Measurements from ENCODE around the gene ST3GAL3. TPM values are rescaled to one million over a fixed set of nuclear protein-coding genes. Genes with fewer than 3 reads are reported as not detected.

ST3GAL3 gene
- total and polyA plus RNA-seq, 3 experiments from 2014 or later, result 9.7 to 10.1 (median 9.7) TPM

GRCh38 chr1:43766818-43767525 is 59.6 kb downstream of the ST3GAL3 start:
- H3K36me3 ChIP-seq (ENCODE audit: insufficient read depth, low read length), result no peaks in the 10 kb centered on the region
- no peaks in the 10 kb centered on the region for H3K9me3 Mint-ChIP-seq
- POLR2A ChIA-PET, result no interaction called here
- no peak overlapping the region for H3K27ac Mint-ChIP-seq
- DNase-seq, result no peak
- no peaks in the 10 kb centered on the region for H3K9me3 ChIP-seq (ENCODE audit: low read length)
- no peaks in the 10 kb centered on the region for H3K4me1 ChIP-seq (ENCODE audit: insufficient read depth, low read length)
- peaks cover 4 to 11% (median 6%) of the 10 kb centered on the region in 3 donors for H3K4me1 Mint-ChIP-seq
- peaks cover 0 to 4% (median 4%) of the 10 kb centered on the region in 3 donors for H3K36me3 Mint-ChIP-seq
- no peaks in the 10 kb centered on the region for H3K27me3 Mint-ChIP-seq
- CTCF ChIA-PET, result interaction anchor here (5.3 kb wide), 1 partner anchor 168 kb away, joined by 45 read pairs; the partner anchor contains the start of gene ARTN
- no peak overlapping the region for H3K27ac ChIP-seq (ENCODE audit: low read depth, low read length)
- no peaks in the 10 kb centered on the region for H3K27me3 ChIP-seq (ENCODE audit: insufficient read depth, low read length, poor library complexity, severe bottlenecking)
- H3K4me3 ChIP-seq (ENCODE audit: low read length), result no peak overlapping the region
- no peak overlapping the region for H3K4me3 Mint-ChIP-seq

GRCh38 chr1:43768168-43768567 is 60.8 kb downstream of the ST3GAL3 start:
- no peak for DNase-seq
- peaks cover 0 to 11% (median 4%) of the 10 kb centered on the region in 3 donors for H3K36me3 Mint-ChIP-seq
- Histone ChIP-seq H3K27me3 (ENCODE audit: insufficient read depth, low read length, poor library complexity, severe bottlenecking) (no peaks in the 10 kb centered on the region), H3K36me3 (ENCODE audit: insufficient read depth, low read length) (no peaks in the 10 kb centered on the region), H3K4me1 (ENCODE audit: insufficient read depth, low read length) (no peaks in the 10 kb centered on the region), H3K4me3 (ENCODE audit: low read length) (no peak overlapping the region), H3K9me3 (ENCODE audit: low read length) (no peaks in the 10 kb centered on the region), H3K27ac (ENCODE audit: low read depth, low read length) (no peak overlapping the region)
- peaks cover 3 to 9% (median 5%) of the 10 kb centered on the region in 3 donors for H3K4me1 Mint-ChIP-seq
- CTCF ChIA-PET, result interaction anchor here (1.3 kb wide), 1 partner anchor 166 kb away, joined by 5 read pairs; no protein-coding TSS in a partner anchor
- H3K27me3 Mint-ChIP-seq, result no peaks in the 10 kb centered on the region
- POLR2A ChIA-PET, result no interaction called here
- H3K9me3 Mint-ChIP-seq, result no peaks in the 10 kb centered on the region
- H3K4me3 Mint-ChIP-seq, result no peak overlapping the region
- H3K27ac Mint-ChIP-seq, result no peak overlapping the region

- no peak for DNase-seq
- Mint-ChIP-seq H3K4me1 (peaks cover 0 to 4% (median 0%) of the 10 kb centered on the region in 3 donors), H3K27ac (peak overlapping the region in 1 of 8 donors; percentile 17)
Observed at GRCh38 chr1:43769350-43769908, 62.1 kb downstream of the ST3GAL3 start.

GRCh38 chr1:43770111-43770510 is 62.8 kb downstream of the ST3GAL3 start:
- DNase-seq, result no peak
- H3K4me3 ChIP-seq (ENCODE audit: low read length), result no peak overlapping the region
- Mint-ChIP-seq H3K4me3 (no peak overlapping the region), H3K27ac (no peak overlapping the region), H3K9me3 (no peaks in the 10 kb centered on the region), H3K4me1 (peaks cover 0 to 4% (median 0%) of the 10 kb centered on the region in 3 donors), H3K27me3 (no peaks in the 10 kb centered on the region), H3K36me3 (peaks cover 6 to 24% (median 11%) of the 10 kb centered on the region in 3 donors)
- no peaks in the 10 kb centered on the region for H3K4me1 ChIP-seq (ENCODE audit: insufficient read depth, low read length)
- no peaks in the 10 kb centered on the region for H3K36me3 ChIP-seq (ENCODE audit: insufficient read depth, low read length)
- H3K27ac ChIP-seq (ENCODE audit: low read depth, low read length), result no peak overlapping the region
- no peaks in the 10 kb centered on the region for H3K27me3 ChIP-seq (ENCODE audit: insufficient read depth, low read length, poor library complexity, severe bottlenecking)
- ChIA-PET POLR2A (no interaction called here), CTCF (no interaction called here)
- H3K9me3 ChIP-seq (ENCODE audit: low read length), result no peaks in the 10 kb centered on the region

More at GRCh38 chr1:43769350-43769908, 62.1 kb downstream of the ST3GAL3 start:
- peaks cover under 1 to 19% (median 7%) of the 10 kb centered on the region in 3 donors for H3K36me3 Mint-ChIP-seq
- H3K27me3 Mint-ChIP-seq, result no peaks in the 10 kb centered on the region
- no peak overlapping the region for H3K27ac ChIP-seq (ENCODE audit: low read depth, low read length)
- no peaks in the 10 kb centered on the region for H3K9me3 ChIP-seq (ENCODE audit: low read length)
- no peak overlapping the region for H3K4me3 ChIP-seq (ENCODE audit: low read length)
- H3K36me3 ChIP-seq (ENCODE audit: insufficient read depth, low read length), result no peaks in the 10 kb centered on the region
- POLR2A ChIA-PET, result no interaction called here
- no peaks in the 10 kb centered on the region for H3K27me3 ChIP-seq (ENCODE audit: insufficient read depth, low read length, poor library complexity, severe bottlenecking)
- H3K4me3 Mint-ChIP-seq, result no peak overlapping the region
- CTCF ChIA-PET, result interaction anchor here (1.3 kb wide), 1 partner anchor 165 kb away, joined by 5 read pairs; no protein-coding TSS in a partner anchor
- no peaks in the 10 kb centered on the region for H3K9me3 Mint-ChIP-seq
- H3K4me1 ChIP-seq (ENCODE audit: insufficient read depth, low read length), result no peaks in the 10 kb centered on the region

GRCh38 chr1:43772978-43773377 is 65.6 kb downstream of the ST3GAL3 start:
- Histone ChIP-seq H3K4me1 (ENCODE audit: insufficient read depth, low read length) (peaks cover 4% of the 10 kb centered on the region), H3K27ac (ENCODE audit: low read depth, low read length) (no peak overlapping the region), H3K4me3 (ENCODE audit: low read length) (no peak overlapping the region), H3K9me3 (ENCODE audit: low read length) (no peaks in the 10 kb centered on the region), H3K27me3 (ENCODE audit: insufficient read depth, low read length, poor library complexity, severe bottlenecking) (no peaks in the 10 kb centered on the region), H3K36me3 (ENCODE audit: insufficient read depth, low read length) (no peaks in the 10 kb centered on the region)
- Mint-ChIP-seq H3K27me3 (no peaks in the 10 kb centered on the region), H3K36me3 (peaks cover 18 to 47% (median 21%) of the 10 kb centered on the region in 3 donors), H3K9me3 (peaks cover 0 to 9% (median 3%) of the 10 kb centered on the region in 5 donors), H3K4me3 (no peak overlapping the region), H3K4me1 (peaks cover 0 to 4% (median 0%) of the 10 kb centered on the region in 3 donors), H3K27ac (peak overlapping the region in 1 of 8 donors; percentile 61)
- ChIA-PET CTCF (no interaction called here), POLR2A (no interaction called here)
- DNase-seq, result no peak

- CTCF ChIA-PET, result no interaction called here
Observed at GRCh38 chr1:43773821-43774220, 66.5 kb downstream of the ST3GAL3 start.

GRCh38 chr1:43774359-43774758 is 67.0 kb downstream of the ST3GAL3 start:
- no peak overlapping the region for H3K4me3 Mint-ChIP-seq
- H3K9me3 Mint-ChIP-seq, result peaks cover 1 to 15% (median 4%) of the 10 kb centered on the region in 5 donors
- H3K36me3 ChIP-seq (ENCODE audit: insufficient read depth, low read length), result no peaks in the 10 kb centered on the region
- no peak overlapping the region for H3K4me3 ChIP-seq (ENCODE audit: low read length)
- H3K27me3 ChIP-seq (ENCODE audit: insufficient read depth, low read length, poor library complexity, severe bottlenecking), result no peaks in the 10 kb centered on the region
- POLR2A ChIA-PET, result no interaction called here
- peaks cover 0 to 8% (median under 1%) of the 10 kb centered on the region in 3 donors for H3K4me1 Mint-ChIP-seq
- CTCF ChIA-PET, result no interaction called here
- H3K27ac Mint-ChIP-seq, result peak overlapping the region in 1 of 8 donors; percentile 21
- H3K27me3 Mint-ChIP-seq, result no peaks in the 10 kb centered on the region
- H3K27ac ChIP-seq (ENCODE audit: low read depth, low read length), result no peak overlapping the region
- peaks cover 4% of the 10 kb centered on the region for H3K4me1 ChIP-seq (ENCODE audit: insufficient read depth, low read length)
- H3K9me3 ChIP-seq (ENCODE audit: low read length), result no peaks in the 10 kb centered on the region
- H3K36me3 Mint-ChIP-seq, result peaks cover 25 to 53% (median 29%) of the 10 kb centered on the region in 3 donors
- DNase-seq, result no peak

More at GRCh38 chr1:43773821-43774220, 66.5 kb downstream of the ST3GAL3 start:
- Mint-ChIP-seq H3K27me3 (no peaks in the 10 kb centered on the region), H3K4me1 (peaks cover 0 to 4% (median 0%) of the 10 kb centered on the region in 3 donors), H3K9me3 (peaks cover 0 to 10% (median 4%) of the 10 kb centered on the region in 5 donors), H3K27ac (peak overlapping the region in 1 of 8 donors; percentile 52), H3K4me3 (no peak overlapping the region), H3K36me3 (peaks cover 21 to 50% (median 24%) of the 10 kb centered on the region in 3 donors)
- POLR2A ChIA-PET, result no interaction called here
- no peak overlapping the region for H3K4me3 ChIP-seq (ENCODE audit: low read length)
- peaks cover 4% of the 10 kb centered on the region for H3K4me1 ChIP-seq (ENCODE audit: insufficient read depth, low read length)
- H3K9me3 ChIP-seq (ENCODE audit: low read length), result no peaks in the 10 kb centered on the region
- no peak for DNase-seq
- no peaks in the 10 kb centered on the region for H3K36me3 ChIP-seq (ENCODE audit: insufficient read depth, low read length)
- no peak overlapping the region for H3K27ac ChIP-seq (ENCODE audit: low read depth, low read length)
- no peaks in the 10 kb centered on the region for H3K27me3 ChIP-seq (ENCODE audit: insufficient read depth, low read length, poor library complexity, severe bottlenecking)
